GM21723 (cell line): ENCODE results near the gene REL.
"Not testable (repeated sequence)": the region's sequence is repeated elsewhere in the genome, so short reads cannot be mapped to it uniquely, and the experiment has no call there.

Source experiments
- ATAC-seq: cut with Tn5 transposase; IDR thresholded peaks from one replicate; pipeline ENCODE4 v1.9.1; 2021; ENCODE audit warnings: mild to moderate bottlenecking, moderate library complexity; ENCODE audit not compliant: unreplicated experiment

REL gene

DNA sequence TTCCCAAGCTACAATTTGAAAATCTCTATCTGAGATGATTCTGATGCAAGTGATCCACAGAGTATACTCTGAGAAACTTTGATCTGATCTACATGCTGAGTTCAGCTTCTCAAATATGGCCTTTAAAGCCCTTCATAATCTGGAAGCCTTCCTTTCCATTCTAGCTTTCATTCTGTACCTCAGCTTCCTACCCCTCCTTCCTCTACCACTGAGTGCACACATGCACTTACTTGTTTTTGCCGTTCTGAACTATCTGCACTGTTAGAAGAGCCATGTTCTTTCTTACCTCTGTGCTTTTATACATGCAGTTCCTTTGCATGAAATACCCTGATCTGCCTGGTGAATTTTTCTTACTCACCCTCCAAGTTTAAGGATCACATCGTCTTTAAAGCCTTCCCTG is 25.0 kb downstream of the REL start:
- no peak for ATAC-seq

DNA sequence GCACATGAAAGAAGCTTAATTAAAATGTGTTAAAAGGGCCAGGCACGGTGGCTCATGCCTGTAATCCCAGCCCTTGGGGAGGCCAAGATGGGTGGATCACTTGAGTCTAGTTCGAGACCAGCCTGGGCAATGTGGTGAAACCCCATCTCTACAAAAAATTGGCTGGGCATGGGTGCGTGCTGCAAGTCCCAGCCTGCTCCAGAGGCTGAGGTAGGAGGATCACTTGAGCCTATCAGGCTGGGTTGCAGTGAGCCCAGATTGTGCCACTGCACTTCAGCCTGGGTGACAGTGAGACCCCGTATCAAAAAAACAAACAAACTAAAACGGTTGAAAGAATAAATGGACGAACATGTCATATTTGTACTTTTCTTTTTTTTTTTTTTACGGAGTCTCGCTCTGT is 26.0 kb downstream of the REL start:
- ATAC-seq, result no peak

DNA sequence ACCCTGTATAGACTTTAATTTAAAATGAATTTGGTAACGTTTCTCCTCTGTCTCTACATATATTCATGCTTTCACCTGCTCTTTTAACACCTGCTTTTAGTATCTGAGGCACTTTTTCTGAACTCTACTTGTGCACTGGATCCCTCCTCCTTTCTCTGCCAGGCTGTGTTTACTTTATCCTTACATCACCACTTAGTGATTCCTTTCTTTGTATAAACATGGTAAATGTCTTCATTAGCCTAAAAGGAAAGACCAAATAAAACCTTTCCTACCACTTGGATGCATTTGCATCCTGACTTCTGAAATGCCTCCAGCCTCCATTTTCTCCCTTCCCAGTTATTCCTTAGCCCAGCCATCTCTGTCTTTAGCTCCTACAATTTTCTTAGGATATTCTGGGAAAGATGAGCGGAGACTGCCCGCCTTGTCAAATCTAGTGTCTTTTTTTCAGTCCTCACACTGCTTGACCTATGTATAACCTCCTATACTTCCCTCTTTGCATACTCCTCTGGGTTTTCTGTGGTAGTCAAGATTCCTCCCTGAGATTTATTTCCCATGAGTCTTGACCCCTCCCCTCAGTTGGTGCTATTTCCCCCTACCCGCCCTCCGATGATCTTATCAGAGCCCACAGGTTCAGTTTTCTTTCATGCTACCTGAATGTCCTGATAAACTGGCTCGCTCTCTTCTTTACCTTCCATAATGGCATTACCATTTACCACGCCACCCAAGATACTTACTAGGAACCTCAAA is 44.8 kb downstream of the REL start:
- ATAC-seq, result no peak

DNA sequence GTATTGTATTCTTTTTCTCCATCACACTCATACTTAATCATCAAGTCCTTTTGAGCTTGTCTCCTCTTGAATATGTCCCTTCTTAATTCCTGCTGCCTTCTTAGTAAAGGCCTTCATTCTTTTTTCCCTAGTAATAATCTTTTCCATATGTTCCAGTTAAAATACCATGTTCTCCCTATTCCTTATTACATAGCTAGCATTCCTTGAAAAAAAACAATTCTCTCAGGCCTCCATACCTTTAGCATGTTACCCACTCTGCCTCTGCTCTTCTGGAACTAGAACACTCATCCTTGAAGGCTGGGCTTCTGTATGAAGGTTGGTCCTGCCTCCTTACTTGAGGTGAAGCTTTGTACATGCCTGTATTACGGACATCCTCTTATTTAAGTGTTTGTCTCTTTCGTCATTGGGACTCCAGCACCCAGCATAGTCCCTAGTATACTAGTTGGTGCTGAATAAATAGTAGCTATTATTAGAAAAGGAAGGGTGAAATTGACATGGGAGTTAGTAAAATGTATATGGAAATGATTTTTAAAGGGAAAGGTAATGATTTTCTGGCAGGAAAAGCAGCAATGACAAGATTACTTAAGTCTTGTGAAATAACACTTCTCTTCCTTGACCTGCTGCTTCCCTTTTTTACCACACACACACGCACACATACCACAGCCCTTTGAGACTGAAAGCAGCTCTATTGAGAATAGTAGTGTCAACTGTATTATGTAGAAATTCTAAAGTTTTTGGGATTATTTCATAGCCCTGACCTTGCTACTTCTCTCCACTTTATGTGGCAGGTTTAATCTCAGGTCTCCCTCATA is 45.6 kb downstream of the REL start:
- ATAC-seq, result no peak

DNA sequence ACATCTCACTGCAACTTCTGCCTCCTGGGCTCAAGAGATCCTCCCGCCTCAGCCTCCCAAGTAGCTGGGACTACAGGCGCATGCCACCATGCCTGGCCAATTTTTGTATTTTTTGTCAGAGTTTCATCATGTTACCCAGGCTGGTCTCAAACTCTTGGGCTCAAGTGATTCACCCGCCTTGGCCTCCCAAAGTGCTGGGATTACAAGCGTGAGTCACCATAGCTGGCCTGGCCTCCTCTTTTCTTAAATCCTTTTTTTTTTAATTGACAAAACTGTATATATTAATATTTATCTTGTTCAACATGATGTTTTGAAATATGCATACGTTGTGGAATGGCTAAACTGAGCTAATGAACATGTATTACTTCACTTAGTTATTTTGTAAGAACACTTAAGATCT is 50.7 kb downstream of the REL start:
- ATAC-seq, result not testable (repeated sequence)

DNA sequence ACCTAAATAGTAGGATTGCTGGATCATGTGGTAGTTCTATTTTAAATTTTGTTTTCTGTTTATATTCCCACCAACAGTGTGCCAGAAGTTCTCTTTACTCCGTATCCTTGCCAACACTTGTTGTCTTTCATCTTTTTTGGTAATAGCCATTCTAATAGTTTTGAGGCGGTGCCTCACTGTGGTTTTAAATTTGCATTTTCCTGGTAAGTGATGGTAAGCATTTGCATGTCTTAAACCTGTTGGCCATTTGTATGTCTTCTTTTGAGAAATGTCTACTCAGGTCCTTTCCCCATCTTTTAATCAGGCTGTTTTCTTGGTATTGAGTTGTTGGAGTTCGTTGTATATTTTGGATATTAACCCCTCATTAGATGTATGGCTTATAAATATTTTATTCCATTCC is 51.6 kb downstream of the REL start:
- ATAC-seq, result no peak

DNA sequence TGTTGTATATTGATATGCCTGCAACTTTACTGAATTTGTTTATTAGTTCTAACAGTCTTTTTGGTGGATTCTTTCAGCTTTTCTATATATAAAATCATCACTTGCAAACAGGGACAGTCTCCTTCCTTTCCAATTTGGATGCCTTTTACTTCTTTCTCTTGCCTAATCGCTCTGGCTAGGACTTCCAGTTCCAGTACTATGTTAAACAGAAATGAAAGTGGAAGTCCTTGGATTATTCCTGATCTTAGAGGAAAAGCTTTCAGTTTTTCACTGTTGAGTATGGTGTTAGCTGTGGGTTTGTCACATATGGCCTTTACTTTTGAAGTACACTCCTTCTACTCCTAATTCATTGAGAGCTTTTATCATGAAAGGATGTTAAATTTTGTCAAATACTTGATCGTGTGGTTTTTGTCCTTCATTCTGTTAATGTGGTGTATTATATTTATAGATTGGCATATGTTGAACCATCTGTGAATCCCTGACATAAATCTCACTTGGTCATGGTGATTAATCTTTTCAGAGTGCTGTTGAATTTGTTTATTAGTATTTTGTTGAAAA is 52.9 kb downstream of the REL start:
- no peak for ATAC-seq

DNA sequence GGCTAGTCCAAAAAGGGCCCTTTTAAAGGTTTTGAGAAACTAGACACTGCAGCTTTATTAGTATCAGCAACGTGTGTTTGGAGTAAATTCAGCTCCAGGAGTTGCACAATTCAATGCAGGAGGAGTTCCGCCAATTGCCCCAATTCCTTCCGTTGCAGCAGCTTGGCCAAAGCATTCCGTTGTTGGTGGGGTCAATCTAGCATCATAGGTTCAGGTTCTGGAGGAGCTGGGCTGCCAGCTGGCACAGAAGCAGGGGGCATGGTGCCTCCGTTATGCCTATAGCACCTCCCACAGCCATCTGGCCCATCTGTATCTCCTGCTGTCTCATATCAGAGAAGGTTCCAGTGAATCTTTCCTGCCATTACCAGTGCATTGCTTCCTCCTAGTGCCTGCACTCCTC is 55.4 kb downstream of the REL start:
- no peak for ATAC-seq

DNA sequence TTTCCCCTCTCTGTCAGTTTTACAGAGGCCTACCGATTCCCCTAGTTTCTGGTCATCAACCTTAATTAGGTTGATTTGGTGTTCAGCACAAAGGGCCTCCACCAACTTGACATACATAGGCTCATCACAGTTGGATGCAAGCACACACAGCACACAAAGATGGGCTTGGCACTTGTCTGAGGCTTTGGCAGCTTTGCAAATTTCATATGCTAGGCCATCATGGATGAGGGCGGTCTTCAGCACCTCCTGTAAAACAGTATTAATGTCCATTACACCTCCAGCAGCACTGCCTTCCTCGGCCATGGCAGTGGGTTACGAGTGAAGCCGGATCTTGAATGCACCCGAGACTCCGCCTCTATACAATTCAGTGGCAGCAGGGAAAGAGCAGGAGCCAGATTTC is 56.9 kb downstream of the REL start:
- ATAC-seq, result no peak

DNA sequence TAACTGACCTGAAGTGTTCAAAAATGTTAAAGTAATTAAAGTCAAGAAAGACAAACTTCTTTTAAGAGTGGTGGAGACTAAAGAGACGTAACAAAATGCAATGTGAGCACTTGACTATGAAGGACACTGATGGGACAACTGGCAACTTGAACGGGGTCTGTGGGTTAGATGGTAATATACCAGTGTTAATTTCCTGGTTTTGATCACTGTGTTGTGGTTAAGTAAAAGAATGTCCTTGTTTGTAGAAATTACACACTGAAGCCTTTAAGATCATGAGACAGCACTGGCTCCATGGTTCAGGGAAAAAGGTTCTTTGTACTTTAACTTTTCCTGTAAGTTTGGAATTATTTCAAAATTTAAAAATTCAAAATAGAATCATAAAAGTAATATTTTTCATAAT is 58.2 kb downstream of the REL start:
- ATAC-seq, result no peak

DNA sequence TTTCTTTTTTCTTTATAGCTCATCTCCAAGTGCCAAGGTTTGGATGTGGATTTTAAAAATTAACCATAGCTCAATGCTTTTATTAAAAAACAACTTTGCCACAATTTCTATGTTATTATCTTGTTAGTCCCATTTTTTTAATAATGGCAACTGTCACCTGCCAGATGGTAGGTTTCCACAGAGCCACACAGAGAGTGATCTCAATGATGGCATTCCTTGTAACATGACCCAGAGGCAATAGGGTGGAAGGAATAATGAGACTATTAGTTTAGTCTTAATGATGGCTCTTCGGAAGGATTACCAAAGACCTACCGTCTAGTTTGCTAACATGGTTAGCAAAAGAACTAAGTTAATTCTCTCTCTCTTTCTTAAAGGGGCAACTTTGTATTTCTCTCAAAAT is 64.0 kb downstream of the REL start:
- ATAC-seq, result no peak

DNA sequence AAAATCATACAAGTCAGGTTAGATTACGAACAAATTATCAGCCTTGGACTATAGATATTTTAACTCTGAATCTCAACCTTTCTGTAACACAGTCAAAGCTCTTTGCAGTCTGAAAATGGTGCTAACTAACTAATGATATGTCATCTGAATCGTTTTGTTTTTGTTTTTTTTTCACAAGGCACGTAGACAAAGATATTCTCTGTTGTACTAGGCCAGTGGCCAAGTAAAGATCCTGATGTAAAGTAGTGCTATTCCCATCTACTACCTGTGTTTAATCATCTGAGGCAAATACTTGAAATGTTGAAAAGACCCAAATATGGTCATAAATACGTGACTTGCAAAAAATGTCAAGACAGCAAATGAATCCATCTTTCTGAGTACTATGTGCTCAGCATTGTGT is 65.7 kb downstream of the REL start:
- ATAC-seq, result no peak

DNA sequence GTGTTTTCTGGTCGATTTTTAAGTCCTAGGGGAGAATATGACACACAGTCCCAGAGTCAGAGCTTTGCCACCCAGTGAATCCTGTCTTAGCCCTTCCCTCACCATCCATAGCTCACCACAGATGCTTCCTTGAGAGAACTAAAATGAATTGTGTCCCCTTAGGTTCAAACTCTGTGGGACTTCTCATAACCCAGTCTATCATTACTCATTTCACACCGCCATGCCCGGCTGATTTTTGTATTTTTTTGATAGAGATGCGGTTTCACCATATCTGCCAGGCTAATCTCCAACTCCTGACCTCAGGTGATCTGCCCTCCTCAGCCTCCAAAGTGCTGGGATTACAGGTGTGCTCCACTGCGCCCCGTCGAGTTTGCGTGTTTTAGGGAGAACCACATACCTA is 66.8 kb downstream of the REL start:
- ATAC-seq, result no peak

DNA sequence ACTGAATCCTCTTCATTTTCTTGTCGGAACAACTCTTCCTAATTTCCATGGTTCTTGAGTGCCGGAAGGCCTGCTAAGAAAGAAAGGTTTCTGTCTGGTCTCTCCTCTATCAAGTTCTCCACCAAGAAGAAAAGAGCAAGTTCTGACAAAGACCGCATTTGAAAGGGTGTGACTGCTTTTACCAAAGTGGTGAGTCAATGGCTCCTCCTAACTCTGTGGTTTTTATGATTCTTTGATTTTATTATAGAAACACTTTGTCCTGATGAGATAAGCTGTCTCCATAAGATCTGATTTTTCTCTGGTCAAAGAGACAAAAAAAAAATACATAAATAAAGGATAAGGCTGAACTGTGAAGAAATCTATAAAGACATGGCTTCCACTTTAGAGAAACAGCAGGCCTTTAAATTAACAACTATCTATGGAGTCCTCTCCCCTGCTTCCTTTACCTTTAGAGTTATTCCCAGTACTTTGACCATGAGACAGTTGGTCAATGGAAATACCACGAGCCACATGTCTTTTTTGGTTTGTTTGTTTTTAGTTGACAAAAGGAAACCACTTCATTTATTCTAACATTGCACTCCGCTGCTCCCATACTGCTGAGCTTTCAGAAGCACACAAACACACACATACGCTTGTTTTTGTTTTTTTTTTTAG is 67.7 kb downstream of the REL start:
- no peak for ATAC-seq

DNA sequence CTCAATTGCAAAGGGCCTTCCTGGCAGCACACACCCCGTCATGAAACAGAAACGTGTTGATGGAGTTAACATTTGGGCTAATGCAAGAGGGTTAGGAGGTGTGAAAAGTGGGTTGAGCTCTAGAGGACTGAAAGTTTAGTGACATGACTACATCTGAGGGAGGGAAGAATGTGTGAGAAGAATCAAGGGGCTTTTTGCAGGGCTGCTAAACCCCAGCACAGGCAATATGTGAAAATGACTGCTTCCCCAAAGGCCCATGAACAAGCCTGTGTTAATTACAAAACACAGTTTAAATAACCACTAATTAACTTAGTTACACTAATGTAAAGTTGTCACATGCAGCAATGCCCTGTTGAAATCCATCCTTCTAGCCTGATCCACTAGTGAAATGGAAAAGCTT is 72.8 kb downstream of the REL start:
- no peak for ATAC-seq

DNA sequence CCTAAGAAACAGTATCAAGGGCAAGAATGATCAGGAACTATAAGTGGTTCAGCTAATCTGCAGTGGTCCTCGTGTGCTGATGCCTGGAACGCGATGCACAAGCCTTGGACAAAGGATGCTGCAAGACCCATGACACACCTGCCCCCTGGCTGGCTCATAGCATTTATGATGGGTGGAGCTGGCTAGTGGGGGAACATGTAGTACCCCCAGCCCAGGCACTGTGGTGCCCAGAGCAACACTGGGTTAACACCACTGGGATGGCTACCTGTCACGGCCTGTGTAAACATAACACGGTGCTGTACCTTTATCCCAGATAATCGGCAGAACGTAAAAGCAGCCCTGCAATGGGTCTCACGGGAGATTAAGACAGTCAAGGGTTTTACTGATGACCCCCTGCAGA is 75.8 kb downstream of the REL start:
- no peak for ATAC-seq

DNA sequence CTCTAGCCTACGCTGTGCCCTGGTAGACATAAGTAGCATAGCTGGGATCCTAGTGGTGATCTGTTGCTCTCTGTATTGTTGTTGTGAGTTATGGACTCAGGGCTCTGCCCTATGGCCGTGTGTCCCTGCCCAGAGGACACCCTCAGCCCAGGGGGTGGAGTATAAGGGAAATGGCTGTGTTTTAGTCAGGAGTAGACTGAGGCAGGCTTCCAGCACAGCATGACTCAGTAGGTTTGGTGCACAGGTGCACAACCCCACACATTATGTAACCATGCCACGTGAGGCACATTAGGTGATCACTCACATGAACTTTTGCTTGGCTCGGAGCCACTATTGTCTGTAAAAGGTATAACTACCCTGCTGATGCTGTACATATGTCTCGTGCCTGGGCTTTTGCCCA is 76.3 kb downstream of the REL start:
- no peak for ATAC-seq

DNA sequence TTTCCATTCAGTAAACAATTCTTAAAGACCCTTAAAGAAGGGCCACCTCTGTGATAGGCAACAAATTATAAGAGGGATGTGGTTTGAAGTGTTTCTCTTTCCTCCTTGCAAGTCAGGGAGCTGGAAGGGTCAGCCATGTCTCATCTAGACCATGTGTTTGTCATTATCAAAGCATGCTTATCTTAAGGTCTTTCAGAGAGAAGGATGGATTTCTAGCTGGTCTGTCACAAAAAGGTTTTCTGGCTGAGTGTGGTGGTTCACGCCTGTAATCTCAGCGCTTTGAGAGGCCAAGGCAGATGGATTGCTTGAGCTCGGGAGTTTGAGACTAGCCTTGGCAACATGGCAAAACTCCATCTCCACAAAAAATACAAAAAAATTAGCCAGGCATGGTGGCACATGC is 77.0 kb downstream of the REL start:
- no peak for ATAC-seq

DNA sequence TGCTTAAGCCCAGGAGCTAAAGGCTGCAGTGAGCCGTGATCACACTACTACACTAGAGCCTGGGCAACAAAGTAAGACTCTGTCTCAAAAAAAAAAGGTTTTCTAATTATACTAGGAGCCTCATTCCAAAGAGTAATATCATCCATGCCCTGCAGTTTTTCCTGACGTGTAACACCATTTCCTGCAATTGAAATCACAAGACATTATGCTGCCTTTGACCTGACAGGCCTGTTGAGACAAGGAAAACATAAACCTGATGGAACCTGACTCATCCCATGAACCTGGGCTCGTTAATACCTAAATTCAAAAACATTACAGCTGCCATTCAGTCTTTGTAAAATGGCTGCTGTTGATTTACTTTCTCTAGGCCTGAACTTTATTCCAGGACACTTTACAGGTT is 77.4 kb downstream of the REL start:
- ATAC-seq, result no peak

DNA sequence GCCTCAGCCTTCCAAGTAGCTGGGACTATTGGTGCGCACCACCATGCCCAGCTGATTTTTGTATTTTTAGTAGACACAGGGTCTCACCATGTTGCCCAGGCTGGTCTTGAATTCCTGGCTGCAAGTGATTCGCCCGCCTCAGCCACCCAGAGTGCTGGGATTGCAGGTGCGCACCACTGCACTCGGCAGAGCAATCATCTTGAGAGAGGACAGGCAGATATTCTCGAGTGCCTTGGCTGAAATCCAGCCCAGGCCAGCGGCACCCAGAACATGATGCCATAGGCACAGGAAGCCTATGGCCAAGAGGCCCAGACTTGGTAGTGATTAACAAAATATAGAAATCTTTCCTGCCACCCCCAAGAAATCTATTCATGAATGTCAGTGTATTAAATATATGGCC is 78.1 kb downstream of the REL start:
- ATAC-seq, result no peak

DNA sequence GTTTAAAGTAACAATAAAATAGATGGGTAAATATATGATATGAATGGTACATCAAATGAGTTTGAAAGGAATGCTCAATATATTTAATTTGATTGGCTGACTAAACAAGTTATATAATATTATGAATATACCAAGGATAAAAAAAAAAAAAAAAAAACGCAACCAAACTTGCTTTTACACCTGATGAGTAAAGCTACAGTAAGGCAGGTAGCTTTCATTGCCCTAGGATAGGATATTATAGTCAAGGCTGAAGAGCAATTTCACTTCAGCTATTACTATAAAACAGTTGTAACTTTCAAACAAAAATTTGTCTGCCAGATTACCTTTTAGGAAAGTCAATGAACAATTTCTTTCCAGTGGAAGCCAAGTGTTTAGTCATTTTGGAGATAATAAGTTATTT is 79.3 kb downstream of the REL start:
- ATAC-seq, result no peak

DNA sequence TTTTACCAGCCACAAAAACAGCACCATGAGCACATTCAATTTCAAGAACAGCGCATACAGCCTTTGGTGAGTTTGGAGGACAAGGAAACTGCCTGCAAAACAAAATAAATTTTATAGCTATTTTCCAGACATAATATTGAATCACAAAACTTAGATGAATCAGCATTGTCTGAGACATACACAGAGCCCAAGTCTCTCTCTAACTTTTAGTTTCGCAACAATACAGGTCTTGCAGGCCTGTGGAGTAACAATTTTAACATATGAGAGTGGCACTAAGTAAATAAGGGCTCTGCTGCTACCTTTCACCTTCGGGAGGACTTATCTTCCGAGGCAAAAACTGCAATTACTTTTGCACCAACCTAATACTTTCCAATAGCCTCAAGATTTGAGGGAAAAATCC is 80.1 kb downstream of the REL start:
- no peak for ATAC-seq
